K562 (cell line): ENCODE data around the gene C3AR1. TPM values are rescaled to one million over a fixed set of nuclear protein-coding genes. Genes with fewer than 3 reads are reported as not detected.

Experiments
- CHAMP1 ChIP-seq: fragments of 450-650 bp; IDR thresholded peaks from 2 replicates; pipeline ENCODE4 v1.6.1; 2016; ENCODE audit warnings: mild to moderate bottlenecking
- CREB3L1 ChIP-seq: fragments of 450-650 bp; IDR thresholded peaks from 2 replicates; pipeline ENCODE4 v1.6.1; 2014; ENCODE audit warnings: low read depth, mild to moderate bottlenecking, moderate library complexity, borderline replicate concordance
- EHMT2 ChIP-seq: fragments of 450-650 bp; IDR thresholded peaks from 2 replicates; pipeline ENCODE4 v1.6.1; 2018; ENCODE audit warnings: antibody characterized with exemption
- GATAD2A ChIP-seq: fragments of 450-650 bp; IDR thresholded peaks from 2 replicates; pipeline ENCODE4 v1.6.1; 2017
- MBD1 ChIP-seq: fragments of 250-450 bp; sonication (Bioruptor Pico); IDR thresholded peaks from 2 replicates; pipeline ENCODE4 v1.8.0; 2022; ENCODE audit warnings: inconsistent platforms
- MXI1 ChIP-seq: IDR thresholded peaks from 2 replicates; pipeline ENCODE4 v1.6.1; 2011; ENCODE audit warnings: low read depth, mild to moderate bottlenecking, improper control_type of control experiment, low read length
- NFRKB ChIP-seq: fragments of 450-650 bp; IDR thresholded peaks from 2 replicates; pipeline ENCODE4 v1.6.1; 2016; ENCODE audit warnings: low read depth
- NUFIP1 ChIP-seq: fragments of 450-650 bp; IDR thresholded peaks from 2 replicates; pipeline ENCODE4 v1.6.1; 2018; ENCODE audit not compliant: partially characterized antibody
- PHB ChIP-seq: fragments of 250-450 bp; sonication (Bioruptor Pico); IDR thresholded peaks from 2 replicates; pipeline ENCODE4 v1.5.0; 2021
- SRSF9 ChIP-seq: fragments of 200-400 bp; formaldehyde crosslinking; IDR thresholded peaks from 2 replicates; pipeline ENCODE4 v1.6.1; 2017; ENCODE audit warnings: low read depth, low read length, borderline replicate concordance
- USF2 ChIP-seq: sonication (generic); formaldehyde crosslinking; IDR thresholded peaks from 2 replicates; pipeline ENCODE4 v1.5.0; 2020; ENCODE audit warnings: missing genetic modification reagents
- ZBTB11 ChIP-seq, 3 experiments: fragments of 200-800 bp in 1 of 3; fragments of 250-450 bp in 1 of 3; fragments of 450-650 bp in 1 of 3; sonication (Bioruptor Pico) in 1 of 3; sonication (Bioruptor generic) in 1 of 3; formaldehyde crosslinking in 1 of 3; IDR thresholded peaks; 2 replicates each; pipeline versions ENCODE4 v1.6.1 to v1.8.0; 2016 to 2022; ENCODE audit warnings: mild to moderate bottlenecking in 2 of 3, missing genetic modification characterization in 2 of 3, missing compliant biosample characterization in 1 of 3, moderate library complexity in 1 of 3
- ZBTB2 ChIP-seq: fragments of 450-650 bp; IDR thresholded peaks from 2 replicates; pipeline ENCODE4 v1.6.1; 2016; ENCODE audit warnings: antibody characterized with exemption
- ZNF75A ChIP-seq: fragments of 450-650 bp; formaldehyde crosslinking; IDR thresholded peaks from 2 replicates; pipeline ENCODE4 v1.4.0; 2020; ENCODE audit warnings: mild to moderate bottlenecking
- ZNF76 ChIP-seq: fragments of 250-450 bp; sonication (Bioruptor Pico); IDR thresholded peaks from 2 replicates; pipeline ENCODE4 v1.4.0; 2020; ENCODE audit warnings: mild to moderate bottlenecking, moderate library complexity, borderline replicate concordance
- polyA plus RNA-seq, 8 experiments: library from polyadenylated mRNA; depleted of rRNA in 4 of 8; stranded (reverse) in 5 of 8; unstranded in 3 of 8; fragments of >200 nt; fragmentation: Nextera tagmentation in 2 of 8; fragmentation: Illumina TruSeq in 1 of 8; extraction: Ambion mirVana in 2 of 8; extraction: Trizol in 1 of 8; gene quantifications; 2 replicates each; pipeline versions ENCODE4 v1.2.1 to v1.2.3, GENCODE V29; 2011 to 2014; ENCODE audit warnings: inconsistent platforms in 1 of 8, missing spikeins in 1 of 8
- total RNA-seq, 7 experiments: library from RNA; depleted of rRNA in 6 of 7; stranded (reverse); fragments of >200 nt in 6 of 7; fragmentation: Illumina TruSeq in 2 of 7; extraction: Trizol in 2 of 7; gene quantifications; 2 replicates each; pipeline versions ENCODE4 v1.2.1 to v1.2.3, GENCODE V29; 2011 to 2021; ENCODE audit warnings: low replicate concordance in 1 of 7

The C3AR1 gene
- total and polyA plus RNA-seq, 9 of the 15 experiments (the other 6 are each of a cell fraction or from before 2014, with no cell fraction given): 2.2 to 12.9 (median 5.3) TPM

GRCh38 chr12:8026291-8026900 is 39.8 kb downstream of the C3AR1 start (continued):
- no peak for TF ChIP-seq CREB3L1
- no peak for TF ChIP-seq EHMT2
- no peak for TF ChIP-seq ZBTB2
- no peak for TF ChIP-seq SRSF9
- TF ChIP-seq MXI1: no peak
- TF ChIP-seq GATAD2A: no peak
- TF ChIP-seq PHB: no peak
- no peak for TF ChIP-seq CHAMP1
- TF ChIP-seq NUFIP1: no peak
- no peak for TF ChIP-seq ZNF76 (CRISPR knock-in tag)
- TF ChIP-seq MBD1 (CRISPR knock-in tag): no peak
- no peak for TF ChIP-seq USF2
- no peak for TF ChIP-seq ZNF75A (CRISPR knock-in tag)
- TF ChIP-seq NFRKB: peak; percentile 69
- peak in 1 of 3 experiments; percentile 47; a peak in 1 of 6 replicates for TF ChIP-seq ZBTB11 (CRISPR knock-in tag; IDR thresholded peaks at IDR 0.05)
